Common myeloid progenitor, CD34-positive (primary cell): Measurements from ENCODE around the gene CPT1B.

ENCODE experiments used
- CTCF ChIA-PET: fragments of 350-600 bp; sonication (Branson Sonifier 250); formaldehyde crosslinking; loops from one replicate; lab custom pipeline; 2021; ENCODE audit warnings: antibody characterized with exemption; lab: Charles Lee
- POLR2A ChIA-PET: fragments of 350-600 bp; sonication (Branson Sonifier 250); formaldehyde crosslinking; loops from one replicate; lab custom pipeline; 2021; ENCODE audit warnings: antibody characterized with exemption; lab: Charles Lee
- DNase-seq, 3 donors: peaks; one replicate each; pipeline versions ENCODE4 v3.0.0 to v3.0.0-alpha.2; 2013
- H3K27ac ChIP-seq, 2 experiments: 1 replicate in 1 of 2; 2 replicates in 1 of 2; pipeline ENCODE4 v1.7.0; 2013; ENCODE audit warnings: inconsistent platforms in 2 of 2, low read length in 2 of 2, mild to moderate bottlenecking in 2 of 2, low read depth in 1 of 2, moderate library complexity in 1 of 2; ENCODE audit not compliant: severe bottlenecking in 2 of 2, insufficient read depth in 1 of 2, poor library complexity in 1 of 2
- H3K27me3 ChIP-seq, 5 experiments: replicated peaks in 2 of 5; 1 replicate in 3 of 5; 2 replicates in 2 of 5; pipeline versions ENCODE4 v1.6.1 to v1.7.0; 2013; ENCODE audit warnings: low read length in 4 of 5, mild to moderate bottlenecking in 2 of 5, moderate library complexity in 2 of 5, inconsistent platforms in 1 of 5; ENCODE audit not compliant: insufficient read depth in 5 of 5, control insufficient read depth in 4 of 5
- H3K36me3 ChIP-seq, 4 experiments: 1 replicate in 2 of 4; 2 replicates in 2 of 4; pipeline versions ENCODE4 v1.6.1 to v1.7.0; 2013; ENCODE audit warnings: low read length in 3 of 4, control low read depth in 1 of 4, mild to moderate bottlenecking in 1 of 4; ENCODE audit not compliant: control insufficient read depth in 4 of 4, insufficient read depth in 4 of 4
- H3K4me1 ChIP-seq, 4 experiments: 1 replicate in 3 of 4; 2 replicates in 1 of 4; pipeline versions ENCODE4 v1.6.1 to v1.7.1; 2013; ENCODE audit warnings: low read length in 3 of 4, mild to moderate bottlenecking in 3 of 4, control low read depth in 1 of 4, inconsistent platforms in 1 of 4, moderate library complexity in 1 of 4; ENCODE audit not compliant: control insufficient read depth in 4 of 4, insufficient read depth in 4 of 4; ENCODE audit errors: control extremely low read depth in 1 of 4
- H3K4me3 ChIP-seq, 7 experiments: 1 replicate in 4 of 7; 2 replicates in 3 of 7; pipeline versions ENCODE4 v1.5.1 to v1.7.0; 2013; ENCODE audit warnings: mild to moderate bottlenecking in 7 of 7, low read length in 6 of 7, moderate library complexity in 6 of 7, inconsistent platforms in 2 of 7, low read depth in 2 of 7, control low read depth in 1 of 7; ENCODE audit not compliant: insufficient read depth in 4 of 7, control insufficient read depth in 1 of 7; ENCODE audit errors: extremely low read depth in 1 of 7
- H3K9me3 ChIP-seq, 5 experiments: 1 replicate in 4 of 5; 2 replicates in 1 of 5; pipeline versions ENCODE4 v1.6.1 to v1.7.1; 2013; ENCODE audit warnings: low read length in 4 of 5, mild to moderate bottlenecking in 2 of 5, inconsistent platforms in 1 of 5, low read depth in 1 of 5, moderate library complexity in 1 of 5; ENCODE audit not compliant: control insufficient read depth in 4 of 5, insufficient read depth in 2 of 5; ENCODE audit errors: control extremely low read depth in 1 of 5
- WGBS: methylation state at CpG from one replicate; pipeline ENCODE4 v1.1.5; 2013; ENCODE audit not compliant: insufficient coverage; 5-methylcytosine and 5-hydroxymethylcytosine counted together

CPT1B gene

GRCh38 chr22:50570861-50571260 is 7.4 kb downstream of the CPT1B start:
- Histone ChIP-seq H3K36me3 (peaks cover 0 to 63% (median 26%) of the 10 kb centered on the region in 4 experiments), H3K4me3 (no peak overlapping the region), H3K9me3 (no peaks in the 10 kb centered on the region), H3K4me1 (no peaks in the 10 kb centered on the region), H3K27me3 (no peaks in the 10 kb centered on the region), H3K27ac (no peak overlapping the region)
- POLR2A ChIA-PET, result no interaction called here
- 98% methylated on average over 12 of the region's 12 CpGs for WGBS
- CTCF ChIA-PET, result interaction anchor here (1.0 to 3.0 kb wide), 3 partner anchors 7 to 50 kb away, joined by 3 to 14 read pairs (median 4); partner anchors contain the start of gene SYCE3
- DNase-seq, result no peak

- H3K9me3 ChIP-seq, result no peaks in the 10 kb centered on the region
- H3K36me3 ChIP-seq, result peaks cover 0 to 57% (median 26%) of the 10 kb centered on the region in 4 experiments
- 98% methylated on average over 9 of the region's 13 CpGs for WGBS
- DNase-seq, result no peak
- ChIA-PET POLR2A (interaction anchor here (1.0 kb wide), 1 partner anchor 12 kb away, joined by 3 read pairs; the partner anchor contains the start of gene CHKB), CTCF (interaction anchor here (1.0 kb wide), 1 partner anchor 32 kb away, joined by 3 read pairs; no protein-coding TSS in a partner anchor)
- H3K4me1 ChIP-seq, result no peaks in the 10 kb centered on the region
- no peak overlapping the region for H3K27ac ChIP-seq
- H3K27me3 ChIP-seq, result no peaks in the 10 kb centered on the region
- H3K4me3 ChIP-seq, result no peak overlapping the region
Observed at GRCh38 chr22:50569896-50570535, 8.2 kb downstream of the CPT1B start.

GRCh38 chr22:50569041-50569459 is 9.2 kb downstream of the CPT1B start:
- ChIA-PET POLR2A (interaction anchor here (1.0 kb wide), 1 partner anchor 13 kb away, joined by 3 read pairs; the partner anchor contains the start of gene CHKB), CTCF (interaction anchor here (1.2 kb wide), 1 partner anchor 43 kb away, joined by 3 read pairs; the partner anchor contains the start of gene SCO2)
- Histone ChIP-seq H3K27me3 (no peaks in the 10 kb centered on the region), H3K36me3 (peaks cover 0 to 54% (median 24%) of the 10 kb centered on the region in 4 experiments), H3K4me3 (no peak overlapping the region), H3K27ac (no peak overlapping the region), H3K4me1 (peaks cover 0 to under 1% (median 0%) of the 10 kb centered on the region in 4 experiments), H3K9me3 (no peaks in the 10 kb centered on the region)
- DNase-seq, result no peak
- 96% methylated on average over 7 of the region's 8 CpGs for WGBS

GRCh38 chr22:50568626-50569025 is 9.6 kb downstream of the CPT1B start:
- ChIA-PET CTCF (interaction anchor here (0.6 to 1.2 kb wide), 3 partner anchors 24 to 45 kb away, joined by 3 read pairs; partner anchors contain the start of gene SCO2), POLR2A (no interaction called here)
- Histone ChIP-seq H3K4me1 (peaks cover 0 to 4% (median 2%) of the 10 kb centered on the region in 4 experiments), H3K36me3 (peaks cover 0 to 50% (median 23%) of the 10 kb centered on the region in 4 experiments), H3K27ac (no peak overlapping the region), H3K27me3 (peaks cover 0 to 2% (median 0%) of the 10 kb centered on the region in 5 experiments), H3K4me3 (no peak overlapping the region), H3K9me3 (no peaks in the 10 kb centered on the region)
- 100% methylated on average over 4 of the region's 7 CpGs for whole genome bisulfite sequencing
- DNase-seq, result no peak

- H3K4me1 ChIP-seq, result peaks cover 0 to 12% (median 9%) of the 10 kb centered on the region in 4 experiments
- peaks cover 0 to 5% (median 0%) of the 10 kb centered on the region in 5 experiments for H3K27me3 ChIP-seq
- no peak overlapping the region for H3K27ac ChIP-seq
- CTCF ChIA-PET, result interaction anchor here (0.6 to 1.1 kb wide), 2 partner anchors 23 to 337 kb away, joined by 3 to 5 read pairs; no protein-coding TSS in a partner anchor
- peaks cover 0 to 43% (median 22%) of the 10 kb centered on the region in 4 experiments for H3K36me3 ChIP-seq
- no peak for DNase-seq
- no peaks in the 10 kb centered on the region for H3K9me3 ChIP-seq
- no peak overlapping the region for H3K4me3 ChIP-seq
- WGBS, result 96% methylated on average over 5 of the region's 7 CpGs
- POLR2A ChIA-PET, result no interaction called here
Observed at GRCh38 chr22:50567721-50568252, 10.4 kb downstream of the CPT1B start.

- Histone ChIP-seq H3K4me3 (no peak overlapping the region), H3K27me3 (peaks cover 0 to 7% (median 0%) of the 10 kb centered on the region in 5 experiments), H3K36me3 (peaks cover 0 to 13% (median 6%) of the 10 kb centered on the region in 4 experiments), H3K4me1 (peaks cover 0 to 12% (median 9%) of the 10 kb centered on the region in 4 experiments), H3K9me3 (no peaks in the 10 kb centered on the region), H3K27ac (no peak overlapping the region)
- ChIA-PET POLR2A (interaction anchor here (0.6 kb wide), 1 partner anchor 32 kb away, joined by 3 read pairs; no protein-coding TSS in a partner anchor), CTCF (interaction anchor here (1.0 to 4.9 kb wide), 14 partner anchors 8 to 61 kb away, joined by 3 to 42 read pairs (median 6); partner anchors contain the start of genes CPT1B, KLHDC7B and SCO2)
- WGBS, result 94% methylated on average over 10 of the region's 11 CpGs
- no peak for DNase-seq
Observed at GRCh38 chr22:50564289-50564688, 13.9 kb downstream of the CPT1B start.
